NCI-H146 (cell line): ENCODE data around the gene NRG2.

Source experiments
- DNase-seq: peaks from one replicate; lab custom pipeline; 2025; lab: John Stamatoyannopoulos, UW

NRG2 gene

DNA sequence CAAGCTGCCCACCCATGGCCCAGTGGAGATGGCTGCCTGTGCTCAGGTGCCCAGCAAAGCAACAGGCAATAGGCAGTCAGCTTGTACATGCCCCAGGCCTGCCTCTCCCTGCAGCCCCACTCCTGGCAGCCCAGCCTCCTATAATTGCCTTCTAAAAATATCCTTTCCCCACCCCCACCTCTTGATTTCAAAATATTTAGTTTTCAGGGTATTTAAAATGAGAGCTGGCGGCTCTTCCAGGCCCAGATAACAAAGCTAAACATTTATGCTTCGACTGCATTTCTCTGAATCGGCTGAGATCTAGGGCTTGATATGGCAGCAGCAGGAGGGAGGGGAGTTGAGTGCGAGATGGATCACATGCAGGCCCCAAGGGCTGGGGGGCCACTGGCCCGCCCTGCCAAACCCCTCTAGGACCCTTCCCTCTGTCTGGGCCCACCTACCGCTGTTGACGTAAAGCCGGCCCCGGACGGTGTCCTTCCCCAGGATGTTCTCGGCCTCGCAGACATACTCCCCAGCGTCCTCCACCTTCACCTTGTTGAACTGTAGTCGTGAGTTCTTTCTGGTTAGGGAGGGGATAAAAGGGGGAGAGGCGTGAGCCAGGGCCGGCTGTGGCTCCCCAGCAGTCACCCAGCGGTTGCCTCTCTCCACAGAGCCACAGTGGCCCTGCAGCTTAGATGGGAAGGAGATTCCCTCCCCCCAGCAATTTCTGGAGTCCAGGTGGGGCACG lies 162.5 kb downstream of the NRG2 start:
- no peak for DNase-seq

DNA sequence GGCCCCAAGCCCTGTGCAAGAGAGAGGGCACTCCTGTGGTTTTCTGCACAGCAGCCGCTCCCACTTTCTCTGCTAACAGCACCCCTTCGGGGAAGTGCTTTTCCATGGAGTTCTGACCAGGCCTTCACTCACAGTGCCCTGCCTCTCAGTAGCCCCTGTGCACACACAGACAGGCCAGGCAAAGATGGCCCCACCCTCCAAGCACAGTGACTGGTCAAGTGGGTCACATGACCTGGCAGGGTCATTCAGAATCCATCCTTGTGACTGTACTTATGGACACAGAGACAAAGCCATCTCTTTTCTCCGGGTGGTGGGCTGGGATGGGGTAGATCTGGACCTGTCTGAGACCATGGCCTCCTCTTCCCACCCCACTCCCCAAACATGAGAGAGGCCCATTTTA lies 165.0 kb downstream of the NRG2 start:
- DNase-seq: no peak

DNA sequence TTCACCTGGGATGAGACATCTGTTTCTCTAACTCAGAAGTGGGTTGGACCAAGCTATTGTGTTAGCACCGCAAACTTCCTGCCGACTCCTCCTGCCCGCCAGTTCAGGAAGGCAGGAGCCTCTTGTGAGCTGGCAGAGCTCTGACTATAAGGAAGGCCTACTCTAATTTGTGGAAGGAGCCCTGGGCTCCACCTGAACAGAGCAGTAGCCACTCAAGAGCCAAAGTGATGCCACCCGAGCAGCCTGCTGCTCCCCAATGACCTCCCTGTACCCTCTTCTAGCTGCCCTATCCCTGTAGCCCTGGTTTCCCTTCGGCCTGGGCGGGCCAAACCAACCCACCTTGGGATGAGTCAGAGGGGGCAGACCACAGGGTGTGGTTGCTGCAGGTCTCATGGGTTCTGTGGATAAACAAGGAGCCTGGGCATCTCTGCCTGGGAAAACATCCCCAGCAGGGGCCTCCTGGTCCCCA lies 165.9 kb downstream of the NRG2 start:
- DNase-seq: no peak

DNA sequence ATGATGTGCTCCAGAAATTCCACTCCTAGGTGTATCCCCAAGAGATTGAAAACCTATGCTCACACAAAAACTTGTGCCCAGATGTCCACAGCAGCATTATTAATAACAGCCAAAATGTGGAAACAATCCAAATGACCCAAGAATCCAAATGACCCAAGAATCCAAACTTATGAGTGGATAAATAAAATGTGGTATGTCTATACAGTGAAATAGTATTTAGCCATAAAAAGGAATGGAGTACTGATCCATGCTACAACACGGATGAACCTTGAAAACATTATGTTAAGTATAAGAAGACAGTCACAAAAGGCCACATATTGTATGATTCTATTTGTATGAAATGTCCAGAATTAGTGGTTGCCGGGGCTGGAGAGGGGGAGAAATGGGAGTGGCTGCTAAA lies 167.1 kb downstream of the NRG2 start:
- no peak for DNase-seq

DNA sequence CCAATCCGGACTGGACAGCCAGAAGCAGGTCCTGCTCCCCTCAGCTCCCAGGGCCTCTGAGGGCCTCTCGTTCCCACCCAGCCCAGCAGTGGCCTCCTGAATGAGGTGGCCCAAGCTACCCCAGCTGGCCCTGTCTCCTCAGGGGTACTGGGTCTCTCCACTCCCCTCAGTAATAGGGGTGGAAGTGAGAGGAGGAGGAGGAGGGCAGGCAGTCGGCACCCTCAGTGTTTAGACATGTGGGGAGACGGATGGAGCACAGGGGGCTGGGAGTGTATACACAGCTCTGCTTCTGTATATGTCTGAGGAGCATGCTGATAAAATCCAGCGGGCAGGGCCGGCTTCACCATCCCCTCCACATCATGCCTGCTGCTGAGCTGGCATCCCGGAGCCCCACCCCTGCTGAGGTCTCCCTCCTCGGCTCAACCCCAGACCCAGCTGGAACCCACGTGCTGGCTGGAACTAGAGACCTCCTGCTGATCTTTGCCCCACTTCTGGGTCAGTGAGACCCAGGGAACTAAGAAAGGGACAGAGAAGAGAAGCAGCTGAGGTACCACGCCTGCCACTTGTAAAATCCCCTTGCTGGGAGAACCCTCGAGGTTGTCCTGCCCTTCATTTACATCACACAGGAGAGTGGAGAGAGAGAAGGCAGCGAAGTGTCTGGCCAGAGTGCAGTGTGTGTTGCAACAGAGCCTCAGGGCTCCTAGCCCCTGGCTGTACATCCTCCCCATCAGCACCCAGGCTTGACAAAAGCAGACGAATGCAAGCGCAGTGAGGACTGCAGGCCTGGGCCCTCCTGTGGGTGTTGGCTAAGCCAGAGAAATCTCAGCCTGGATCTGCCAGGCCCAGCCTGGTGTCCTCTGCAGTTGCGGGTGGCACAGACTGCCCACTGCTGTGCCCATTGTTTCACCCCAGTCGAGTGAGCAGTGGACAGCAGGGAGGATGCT lies 170.0 kb downstream of the NRG2 start:
- DNase-seq: no peak

DNA sequence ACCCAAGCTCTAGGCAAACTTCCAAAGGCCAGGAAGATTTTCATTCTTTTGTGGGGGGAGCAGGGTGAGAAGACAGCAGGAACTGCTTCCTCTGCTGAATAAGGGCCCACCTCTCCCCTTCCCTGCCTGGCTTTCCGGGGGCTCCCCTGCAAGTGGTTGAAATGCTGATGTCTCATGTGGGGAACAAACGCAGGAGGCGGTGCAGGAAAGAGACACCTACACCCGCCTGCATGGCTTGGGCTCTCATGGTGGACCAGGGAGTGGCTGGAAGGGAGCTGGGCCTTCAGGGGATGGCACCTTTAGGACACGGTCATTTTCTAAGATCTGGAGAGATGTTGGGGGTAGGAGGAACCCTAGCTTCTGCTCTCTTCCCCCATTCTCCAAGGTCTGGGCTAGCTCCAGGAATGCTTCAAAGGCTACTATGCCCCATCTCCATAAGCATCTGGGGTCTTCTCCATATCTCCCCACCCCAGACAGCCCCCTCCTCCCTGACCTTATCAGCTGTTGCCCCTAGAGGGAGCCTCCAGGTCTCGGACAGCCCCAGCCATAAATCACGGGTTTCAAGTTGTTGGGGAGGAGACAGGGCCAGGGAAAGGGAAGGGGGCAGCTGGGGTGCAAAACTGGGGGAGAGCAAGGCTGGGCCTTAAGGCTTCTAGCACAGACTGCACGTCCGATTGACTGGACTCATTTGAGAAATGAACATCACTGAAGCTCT lies 170.9 kb downstream of the NRG2 start:
- DNase-seq: no peak

DNA sequence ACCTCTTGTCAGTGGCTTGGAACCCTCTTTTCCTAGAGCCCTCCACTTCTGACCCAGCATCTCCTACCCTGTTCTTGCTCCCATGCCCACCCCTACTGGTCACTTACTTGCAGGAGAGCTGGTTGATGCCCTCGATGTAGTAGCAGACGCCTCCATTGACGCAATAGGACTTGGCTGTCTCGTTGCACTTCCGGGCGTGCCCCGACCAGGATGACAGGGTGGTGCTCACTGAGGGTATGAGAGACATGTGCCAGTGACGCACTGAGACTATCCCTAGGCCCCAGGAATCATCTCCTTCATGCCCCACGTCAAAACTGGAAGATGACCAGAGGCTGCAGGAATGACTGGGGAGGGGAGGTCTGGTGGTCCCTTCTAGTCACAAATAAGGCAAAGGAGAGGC lies 171.5 kb downstream of the NRG2 start:
- no peak for DNase-seq

DNA sequence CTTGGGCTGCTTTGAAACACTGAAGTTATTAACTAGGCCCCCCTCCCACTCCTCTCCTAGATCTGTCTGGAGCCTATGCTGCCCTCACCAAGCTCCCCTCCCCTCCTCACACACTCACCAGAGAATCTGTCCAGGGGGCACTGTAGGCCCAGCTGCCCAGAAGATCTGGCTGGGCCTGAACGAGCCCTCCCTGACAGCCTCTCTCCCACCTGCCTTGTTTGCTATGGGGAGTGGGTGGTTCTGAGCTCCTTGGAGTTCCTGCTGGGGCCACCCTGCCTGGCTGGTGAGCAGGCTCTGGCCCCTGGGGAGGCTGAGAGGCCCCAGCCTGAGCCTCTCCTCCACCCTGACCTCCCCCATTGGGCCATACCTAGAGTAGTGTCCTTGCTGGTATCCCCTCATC lies 172.4 kb downstream of the NRG2 start:
- DNase-seq: no peak

DNA sequence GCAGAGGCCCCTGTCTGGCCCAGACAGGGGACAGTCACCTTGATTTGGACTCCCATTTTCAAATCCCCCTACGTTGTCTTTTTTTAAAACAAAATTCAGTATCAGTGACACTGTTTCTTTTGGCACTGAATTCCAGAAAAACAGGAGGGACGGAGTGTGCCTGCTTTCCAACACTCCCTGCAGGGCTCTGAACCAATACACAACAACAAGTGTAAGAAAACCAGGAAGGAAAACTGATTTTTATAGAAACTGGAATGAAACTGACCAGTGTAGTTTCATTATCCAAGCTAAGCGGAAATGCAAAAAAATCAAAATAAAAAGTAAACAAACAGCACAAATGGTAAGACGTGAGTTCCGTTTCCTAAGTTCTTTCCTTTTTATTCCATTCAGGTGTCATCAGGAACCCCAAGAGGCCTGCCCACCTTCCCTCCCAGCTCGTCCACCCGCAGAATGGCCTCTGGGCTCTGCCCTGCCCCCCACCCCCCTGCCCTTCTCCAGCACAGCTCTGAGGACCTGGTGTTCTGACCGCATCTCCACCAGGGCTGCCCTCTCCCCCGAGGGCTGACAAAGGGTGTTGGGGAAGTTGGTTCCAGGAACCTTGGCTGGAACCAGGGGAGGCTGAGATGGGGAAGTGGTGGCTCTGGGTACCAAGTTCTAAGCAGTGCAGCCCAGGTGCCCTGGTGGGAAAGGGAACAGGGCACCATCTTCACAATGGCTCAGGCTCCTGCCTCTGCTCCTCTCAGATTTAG lies 173.9 kb downstream of the NRG2 start:
- no peak for DNase-seq

DNA sequence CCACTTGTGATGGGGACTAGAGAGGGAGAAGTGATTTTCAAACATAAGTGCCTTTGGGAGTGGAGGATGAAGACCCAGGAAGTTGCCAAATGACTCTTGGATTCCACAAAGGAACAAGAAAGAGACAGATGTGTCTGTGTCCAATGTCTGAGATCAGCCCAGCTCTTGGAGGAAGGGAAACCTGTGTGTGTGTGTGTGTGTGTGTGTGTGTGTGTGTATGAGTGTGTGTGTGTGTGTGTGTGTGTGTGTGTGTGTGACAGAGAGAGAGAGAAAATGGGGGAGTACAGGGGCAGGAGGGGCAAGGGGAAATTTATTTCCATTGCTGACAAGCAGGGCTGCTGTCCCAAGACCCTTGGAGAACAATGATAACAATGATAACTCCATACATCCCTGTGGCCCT lies 175.5 kb downstream of the NRG2 start:
- DNase-seq: no peak

DNA sequence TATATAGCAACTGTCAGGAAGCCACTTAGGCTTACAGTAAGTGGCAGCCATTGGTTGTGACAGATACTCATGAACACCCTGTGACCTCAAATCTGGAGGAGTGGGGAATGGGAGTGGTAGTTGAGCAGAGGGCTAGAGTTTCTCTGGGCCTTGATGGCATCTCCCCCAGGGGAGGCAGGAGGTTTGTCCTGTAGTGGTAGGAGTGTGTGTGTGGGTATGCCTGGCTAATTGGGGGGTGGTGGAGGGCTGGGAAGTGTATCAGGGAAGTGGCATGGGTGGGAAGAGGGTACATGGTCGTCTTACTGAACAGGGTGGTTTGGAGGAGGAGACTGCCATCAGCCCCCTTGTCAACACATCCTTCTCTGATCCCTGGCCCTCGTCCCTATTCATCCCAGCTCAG lies 176.0 kb downstream of the NRG2 start:
- DNase-seq: no peak

DNA sequence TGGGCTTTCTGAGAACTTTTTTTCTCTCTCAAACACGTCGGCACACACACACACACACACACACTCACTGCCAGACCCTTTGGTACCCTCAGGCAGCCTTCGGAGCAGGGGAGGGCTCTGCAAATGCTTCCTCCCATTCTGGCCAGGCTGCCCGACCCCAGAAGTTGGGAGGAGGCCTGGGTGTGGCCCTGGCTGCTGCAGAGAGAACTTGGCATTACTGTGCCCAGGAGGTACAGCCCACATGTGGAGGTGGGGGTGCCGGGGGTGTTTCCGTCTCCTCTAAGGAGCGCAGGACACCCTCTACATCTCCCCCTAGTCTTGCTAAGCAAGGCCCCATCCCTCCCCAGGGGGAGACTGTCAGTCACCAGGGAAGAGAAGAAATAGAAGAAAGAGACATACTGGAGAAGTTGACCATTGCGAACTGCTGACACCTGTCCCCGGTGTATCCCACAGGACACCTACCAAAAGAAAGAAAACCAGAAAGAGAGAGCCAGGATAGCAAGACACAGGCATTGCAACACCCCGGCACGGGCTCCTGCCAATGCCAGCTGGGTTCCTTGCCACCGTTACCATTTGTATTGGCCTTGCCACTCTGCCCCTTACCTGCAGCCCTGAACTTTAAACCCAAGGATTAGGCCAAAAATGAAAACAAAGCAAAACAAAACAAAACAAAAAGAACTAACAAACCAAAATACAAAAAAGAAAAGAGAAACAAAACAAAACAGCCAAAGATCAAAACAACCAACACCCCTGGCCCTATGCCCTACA lies 178.2 kb downstream of the NRG2 start:
- no peak for DNase-seq

DNA sequence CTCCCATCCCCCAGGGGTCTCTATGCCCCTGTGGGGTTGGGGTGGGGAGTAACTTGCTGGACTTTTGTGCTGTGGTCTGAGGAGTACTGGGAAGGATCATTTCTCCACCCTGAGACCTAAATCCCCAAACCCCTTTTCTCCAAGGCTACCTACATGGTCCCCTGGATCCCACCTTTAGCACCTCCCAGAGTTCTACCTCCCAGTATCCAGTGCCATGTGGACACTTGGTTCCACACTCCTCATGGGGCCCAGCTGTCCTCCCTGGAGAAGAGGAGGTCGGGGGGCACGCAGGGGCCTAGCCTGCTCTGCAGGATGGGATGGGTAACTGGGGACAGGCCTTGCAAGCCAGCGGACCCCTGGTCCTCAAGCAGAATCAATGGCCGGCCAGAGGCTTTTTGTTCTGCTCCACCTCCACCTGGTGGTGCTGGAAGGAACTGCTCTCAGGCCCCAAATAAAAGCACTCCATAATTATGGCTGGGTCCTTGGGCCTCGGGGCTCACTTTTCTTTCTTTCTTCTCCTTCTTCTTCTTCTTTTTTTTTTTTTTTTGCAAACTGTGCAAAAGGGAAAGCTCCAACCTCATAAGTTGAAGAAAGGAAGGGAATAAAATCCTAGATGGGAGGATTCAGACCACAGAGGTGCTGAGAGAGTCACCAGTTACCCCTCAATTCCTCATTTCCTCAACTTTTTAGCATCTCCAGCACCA lies 179.1 kb downstream of the NRG2 start:
- DNase-seq: peak; percentile 9

DNA sequence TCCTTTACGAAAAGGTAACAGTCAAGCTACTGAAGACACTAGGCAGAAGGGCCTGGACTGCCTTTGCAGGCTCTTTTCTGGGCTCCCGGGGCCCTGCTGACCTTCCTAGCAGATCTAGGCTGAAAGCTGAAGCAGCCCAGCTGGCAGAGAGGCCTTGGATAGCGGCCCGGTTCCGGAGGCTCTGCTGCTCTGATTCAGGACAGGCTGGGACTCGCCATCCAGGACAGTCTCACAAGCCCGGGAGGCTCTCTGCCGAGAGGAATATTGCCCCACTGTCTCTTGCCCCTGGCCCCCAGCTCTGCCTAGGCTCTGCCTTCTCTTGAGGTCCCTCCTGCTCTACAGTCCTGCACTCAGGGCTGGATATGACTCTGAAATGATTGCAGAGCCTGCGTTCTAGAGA lies 179.7 kb downstream of the NRG2 start:
- DNase-seq: no peak

DNA sequence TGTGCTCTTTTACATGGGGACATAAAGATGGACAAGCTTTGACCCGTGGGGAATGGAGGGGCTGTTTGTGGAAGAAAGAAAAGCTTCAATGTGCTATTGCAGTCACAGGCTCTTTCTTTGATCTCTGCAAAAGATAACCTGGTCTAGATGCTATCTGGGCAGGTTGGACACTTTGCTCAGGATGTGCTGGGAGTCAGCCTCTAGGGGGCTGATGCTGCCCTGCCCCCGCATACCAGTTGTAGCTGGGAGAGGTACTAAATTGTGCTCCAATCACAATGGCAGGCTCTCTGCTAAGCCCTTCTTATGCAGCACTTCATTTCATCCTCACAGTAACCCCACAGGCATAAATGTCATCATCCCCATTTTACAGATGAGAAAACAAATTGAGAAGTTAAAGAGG lies 180.3 kb downstream of the NRG2 start:
- DNase-seq: no peak

DNA sequence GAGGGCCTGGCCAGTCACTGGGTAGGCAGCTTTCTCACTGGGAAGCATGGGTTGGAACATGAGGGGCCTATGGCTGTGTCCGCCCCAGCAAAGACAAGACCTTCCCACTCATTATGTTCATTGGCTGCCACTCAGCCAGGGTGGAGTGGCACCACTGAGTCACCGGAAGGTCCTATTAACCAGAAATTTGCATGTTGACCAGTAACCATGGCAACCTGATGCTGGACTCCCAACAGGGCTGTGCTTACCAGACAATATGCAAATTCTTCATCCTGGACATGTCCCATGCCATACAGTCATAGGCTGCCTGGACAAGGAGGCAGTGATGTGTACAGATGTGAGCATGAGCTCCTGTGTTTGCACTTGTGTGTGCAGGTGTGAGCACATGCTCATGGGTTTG lies 180.8 kb downstream of the NRG2 start:
- no peak for DNase-seq

DNA sequence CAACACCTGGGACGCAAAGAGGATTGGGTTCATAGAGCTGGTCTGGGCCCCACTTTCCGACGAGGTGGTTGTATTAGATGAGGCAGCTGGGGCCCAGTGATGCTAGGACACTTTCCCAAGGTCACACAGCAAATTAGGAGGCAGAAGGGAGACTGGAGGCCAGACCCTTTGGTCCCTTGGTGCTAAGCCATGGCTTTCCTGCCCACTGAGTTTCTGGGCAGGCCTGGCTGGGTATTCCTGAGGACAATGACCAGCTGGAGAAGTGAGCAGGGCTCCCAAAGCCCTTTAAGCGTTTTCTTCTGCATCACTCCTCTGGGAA lies 181.3 kb downstream of the NRG2 start:
- no peak for DNase-seq

DNA sequence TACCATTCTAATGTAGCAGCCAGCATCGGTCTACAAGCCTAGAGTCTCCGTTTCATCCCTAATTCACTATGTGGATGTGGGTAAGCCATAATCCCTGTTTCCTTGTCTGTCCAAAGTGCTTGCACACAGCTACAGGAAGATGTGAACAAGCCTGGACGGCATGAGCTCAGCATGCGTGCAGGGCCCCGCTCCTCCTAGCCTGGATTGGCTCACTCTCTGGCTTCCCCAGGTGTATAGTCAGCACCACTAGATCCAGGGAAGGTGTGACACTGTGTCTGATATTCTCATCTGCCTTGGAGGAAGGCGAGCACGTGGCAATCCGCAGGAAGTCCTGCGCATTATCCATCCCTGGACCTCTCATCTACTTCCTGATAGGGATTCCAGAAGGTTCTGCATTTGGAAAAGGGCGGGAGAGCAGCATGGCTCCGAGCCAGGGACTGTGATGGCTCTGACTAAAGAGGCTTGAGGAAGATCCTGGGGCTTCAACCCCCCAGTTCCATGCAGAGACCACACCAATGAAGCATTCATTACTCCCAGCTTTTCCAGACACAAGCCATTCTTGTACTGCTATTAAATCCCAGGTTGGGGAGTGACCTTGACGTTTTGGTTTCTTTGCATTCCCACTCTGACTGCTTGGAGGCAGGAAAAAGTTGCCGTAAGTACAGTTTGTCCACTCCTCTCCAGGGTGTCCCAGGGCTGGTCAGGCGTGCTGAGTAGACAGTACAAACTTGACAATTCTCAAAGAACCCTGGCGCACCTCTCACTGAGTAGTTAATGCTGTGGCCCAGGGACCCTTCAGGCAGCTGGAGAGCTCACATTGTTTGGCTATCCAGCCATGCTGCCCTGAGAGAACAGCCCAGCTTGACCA lies 181.8 kb downstream of the NRG2 start:
- no peak for DNase-seq

DNA sequence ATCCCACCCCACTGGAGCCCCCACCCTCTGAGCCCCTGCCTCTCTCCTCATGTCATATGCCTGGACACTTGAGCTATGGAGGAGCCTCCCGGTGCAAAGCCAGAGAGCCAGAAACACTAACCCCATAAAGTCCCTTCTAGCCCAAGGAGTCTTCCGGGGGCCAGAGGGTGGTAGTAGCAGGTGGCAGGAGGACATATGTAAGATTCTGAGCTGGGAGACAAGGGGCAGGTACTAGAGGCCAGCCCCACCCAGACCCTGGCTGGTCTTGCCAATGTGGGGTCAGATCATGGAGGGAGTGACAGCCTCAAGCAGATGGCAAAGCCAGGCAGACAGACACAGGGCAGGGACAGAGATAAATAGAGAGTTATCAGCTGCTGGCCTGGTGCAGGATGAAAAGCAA lies 184.1 kb downstream of the NRG2 start:
- DNase-seq: no peak

DNA sequence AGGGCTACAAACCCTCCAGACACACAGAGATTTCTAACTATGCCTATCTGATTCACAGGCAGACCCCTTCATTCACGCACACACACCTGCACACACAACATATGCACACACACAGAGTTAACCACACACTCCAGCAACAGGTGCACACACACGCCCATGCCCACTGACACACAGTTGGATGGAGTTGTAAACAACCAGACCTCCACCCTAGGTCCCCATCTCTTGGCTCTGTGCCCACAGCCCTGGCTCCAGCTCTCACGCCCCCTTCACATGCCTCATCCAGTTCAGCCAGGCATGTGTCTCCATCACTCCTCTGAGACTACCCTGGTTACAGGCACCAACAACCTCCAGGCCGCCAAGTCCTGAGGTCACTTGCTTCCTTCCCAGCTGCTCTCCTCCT lies 186.4 kb downstream of the NRG2 start:
- DNase-seq: no peak
